GM12892 (cell line): ENCODE measurements around the gene OPRM1.

Experiments
- DNase-seq: peaks from one replicate; pipeline ENCODE4 v3.0.0; 2011; ENCODE audit not compliant: insufficient read length
- FAIRE-seq: peaks from 2 replicates; lab custom pipeline; 2011; peaks lifted over from hg19 to GRCh38; lab: Jason Lieb, UNC
- POLR2A ChIP-seq: IDR thresholded peaks from 2 replicates; pipeline ENCODE4 v1.6.1; 2011; ENCODE audit warnings: low read depth, low read length, control low read depth
- POLR2AphosphoS5 ChIP-seq: IDR thresholded peaks from 2 replicates; pipeline ENCODE4 v1.6.1; 2011; ENCODE audit warnings: low read depth, low read length, control low read depth
- TAF1 ChIP-seq: IDR thresholded peaks from 2 replicates; pipeline ENCODE4 v1.6.1; 2011; ENCODE audit warnings: low read depth, mild to moderate bottlenecking, control low read depth, low read length, borderline replicate concordance

OPRM1 gene

DNA sequence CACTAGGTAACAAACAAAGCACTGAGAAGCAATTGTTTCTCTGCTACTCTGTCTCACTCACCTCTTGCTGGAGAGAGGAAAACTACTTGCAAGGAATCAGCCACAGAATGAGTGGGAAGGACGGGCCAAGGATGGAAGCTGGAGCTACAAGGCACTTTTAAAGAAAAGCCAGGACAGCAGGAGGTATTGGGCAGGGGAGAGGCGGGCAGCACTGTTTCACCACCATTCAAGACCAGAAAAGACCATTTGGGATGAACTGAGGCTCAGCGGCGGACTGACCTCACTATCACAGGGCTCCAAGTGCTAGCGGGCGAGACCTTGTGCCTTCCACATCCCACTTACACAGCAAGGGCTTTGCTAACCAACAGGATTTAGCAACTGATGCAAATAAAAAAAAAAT is 180.2 kb downstream of the OPRM1 start:
- DNase-seq (no peak), FAIRE-seq (no peak)
- no peak for TF ChIP-seq POLR2AphosphoS5
- no peak for TF ChIP-seq POLR2A
- TF ChIP-seq TAF1: no peak

DNA sequence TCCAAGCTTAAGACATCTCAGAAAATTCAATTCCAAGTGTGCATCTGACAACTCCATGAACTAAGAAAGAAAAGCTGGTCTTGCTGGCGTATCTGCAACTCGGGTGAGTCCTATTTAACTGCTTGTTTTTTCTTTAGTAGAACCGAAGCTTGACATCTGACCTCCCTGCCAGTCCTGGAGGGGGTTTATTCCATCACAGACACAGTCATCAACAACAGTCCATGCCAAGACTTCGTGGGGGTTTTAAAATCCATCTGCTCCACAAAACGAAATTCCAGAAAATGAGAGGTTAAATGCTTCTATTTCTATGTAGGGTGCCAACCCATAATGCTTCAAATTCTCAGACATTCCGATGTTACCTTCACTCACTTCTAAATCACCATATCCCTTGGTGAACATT is 183.7 kb downstream of the OPRM1 start:
- TF ChIP-seq POLR2A: no peak
- no peak for TF ChIP-seq TAF1
- no peak for TF ChIP-seq POLR2AphosphoS5
- DNase-seq (no peak), FAIRE-seq (no peak)

DNA sequence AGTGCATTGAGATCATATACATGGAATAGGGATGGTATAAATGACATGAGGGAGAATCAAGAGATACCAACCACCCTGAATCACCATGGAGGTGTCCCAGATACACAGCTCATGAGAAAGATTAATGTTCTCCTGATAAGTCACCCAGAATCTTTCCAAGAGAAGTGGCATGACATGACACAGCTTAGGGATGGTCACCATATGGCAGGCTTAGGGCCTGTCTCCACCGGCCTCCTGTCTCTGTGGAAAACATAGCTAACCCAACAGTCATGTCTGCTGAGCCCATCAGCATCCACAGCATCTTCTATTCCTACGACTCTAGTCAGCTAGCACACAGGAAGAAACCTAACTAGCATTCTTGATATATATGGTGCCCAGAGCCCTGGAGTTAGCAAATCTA is 184.3 kb downstream of the OPRM1 start:
- DNase-seq (no peak), FAIRE-seq (no peak)
- TF ChIP-seq TAF1: no peak
- TF ChIP-seq POLR2AphosphoS5: no peak
- TF ChIP-seq POLR2A: no peak

DNA sequence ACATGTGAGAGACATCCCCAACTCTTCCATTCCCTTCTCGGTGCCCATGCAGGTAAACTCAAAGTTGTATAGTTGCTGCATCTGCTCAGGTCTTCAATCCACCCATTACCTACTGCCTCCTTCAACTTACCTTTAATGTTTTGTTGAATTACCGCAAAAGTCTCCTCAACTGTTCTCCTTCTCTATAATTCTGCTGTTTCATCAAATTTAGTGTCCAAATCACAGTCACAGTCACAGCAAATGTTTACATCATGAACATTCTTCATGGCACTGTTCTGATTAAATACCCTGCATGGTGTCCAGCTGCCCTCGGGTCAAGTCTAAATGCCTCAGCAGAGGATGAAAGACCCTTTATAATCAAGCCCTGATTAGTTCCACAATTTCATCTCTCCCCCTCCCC is 187.4 kb downstream of the OPRM1 start:
- TF ChIP-seq POLR2AphosphoS5 (no peak), POLR2A (no peak), TAF1 (no peak)
- DNase-seq (no peak), FAIRE-seq (no peak)

DNA sequence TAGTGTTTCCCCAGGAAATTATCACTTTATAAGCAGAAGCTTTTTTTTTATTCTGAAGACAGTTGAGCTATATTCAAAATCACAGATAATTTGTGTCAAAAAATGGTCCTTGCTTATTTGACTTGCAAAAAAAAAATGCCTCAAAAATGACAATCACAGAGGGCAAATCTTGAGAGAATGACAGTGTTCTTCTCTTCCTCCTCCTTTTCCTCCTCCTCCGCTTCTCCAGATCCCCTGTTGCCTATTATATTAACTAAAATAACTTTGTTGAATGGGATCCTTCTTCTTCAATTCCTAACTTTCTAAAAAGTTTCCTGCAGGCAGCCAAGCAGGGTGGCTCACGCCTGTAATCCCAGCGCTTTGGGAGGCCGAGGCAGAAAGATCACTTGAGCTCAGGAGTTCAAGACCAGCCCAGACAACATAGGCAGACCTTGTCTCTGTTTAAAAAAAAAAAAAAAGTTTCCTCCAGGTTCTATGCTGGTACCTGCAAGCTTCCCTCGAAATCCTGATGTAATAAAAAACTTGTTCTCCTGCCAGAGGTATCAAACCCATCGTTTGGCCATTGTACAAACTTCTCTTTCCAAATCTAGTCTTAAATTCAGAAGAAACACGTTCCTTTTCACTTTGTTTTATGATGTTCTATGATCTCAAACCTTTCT is 189.0 kb downstream of the OPRM1 start:
- TF ChIP-seq TAF1: no peak
- no peak for TF ChIP-seq POLR2AphosphoS5
- TF ChIP-seq POLR2A: no peak
- DNase-seq: no peak
- FAIRE-seq: no peak

DNA sequence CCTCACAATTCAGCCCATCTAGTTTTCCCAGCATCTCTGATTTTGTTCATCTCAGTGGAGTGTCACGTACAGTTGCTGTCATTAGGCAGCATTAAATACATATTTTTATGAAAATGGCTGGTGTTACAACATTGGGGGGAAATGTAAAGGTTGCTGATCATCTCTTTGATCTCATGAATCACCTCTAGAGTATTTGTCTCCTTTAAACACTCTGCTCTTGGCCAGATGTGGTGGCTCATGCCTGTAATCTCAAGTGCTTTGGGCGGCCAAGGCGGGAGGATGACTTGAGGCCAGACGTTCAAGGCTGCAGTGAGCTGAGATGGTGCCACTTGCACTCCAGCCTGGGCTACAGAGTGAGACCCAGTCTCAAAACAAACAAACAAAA is 189.5 kb downstream of the OPRM1 start:
- no peak for DNase-seq
- no peak for FAIRE-seq

DNA sequence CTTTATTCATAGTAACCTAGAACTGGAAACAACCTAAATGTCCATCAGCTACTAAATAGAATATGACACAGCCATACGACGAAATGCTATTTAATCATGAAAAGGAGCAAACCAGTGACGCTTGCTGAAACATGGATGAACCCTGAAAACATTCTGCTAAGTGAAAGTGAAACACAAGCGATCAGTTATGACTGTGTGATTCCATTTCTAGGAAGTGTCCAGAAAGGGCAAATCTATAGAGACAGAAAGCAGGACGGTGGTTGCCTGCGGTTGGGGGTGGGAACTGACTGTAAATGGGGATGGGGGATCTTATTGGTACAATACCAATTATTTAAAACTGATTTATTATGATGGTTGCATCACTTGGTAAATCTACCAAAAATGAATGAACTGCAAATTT is 190.7 kb downstream of the OPRM1 start:
- no peak for TF ChIP-seq POLR2A
- TF ChIP-seq POLR2AphosphoS5: no peak
- no peak for TF ChIP-seq TAF1
- FAIRE-seq (peak; percentile 63), DNase-seq (no peak)

More for the DNA sequence above, 189.5 kb downstream of the OPRM1 start:
- TF ChIP-seq POLR2AphosphoS5 (no peak), POLR2A (no peak)

DNA sequence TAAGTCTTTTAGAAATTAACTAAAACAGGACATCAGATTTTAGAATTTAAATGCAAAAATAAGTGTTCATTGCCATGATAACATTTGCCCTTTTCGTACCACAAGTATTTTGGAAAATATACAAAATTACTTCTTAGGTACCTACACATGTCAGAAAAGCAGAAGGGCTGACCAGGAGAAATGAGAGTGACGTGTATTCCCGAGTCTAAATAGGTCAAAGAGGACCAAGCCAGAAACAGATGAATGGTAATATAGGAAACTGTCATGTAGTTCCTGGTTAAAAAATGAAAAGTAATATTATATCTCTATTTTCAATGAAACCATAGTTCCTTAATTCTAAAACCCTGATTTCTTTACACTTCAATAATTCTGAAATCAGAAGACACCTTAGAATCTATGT is 191.4 kb downstream of the OPRM1 start:
- FAIRE-seq: no peak
- TF ChIP-seq TAF1: no peak
- no peak for TF ChIP-seq POLR2A
- no peak for TF ChIP-seq POLR2AphosphoS5
- no peak for DNase-seq

DNA sequence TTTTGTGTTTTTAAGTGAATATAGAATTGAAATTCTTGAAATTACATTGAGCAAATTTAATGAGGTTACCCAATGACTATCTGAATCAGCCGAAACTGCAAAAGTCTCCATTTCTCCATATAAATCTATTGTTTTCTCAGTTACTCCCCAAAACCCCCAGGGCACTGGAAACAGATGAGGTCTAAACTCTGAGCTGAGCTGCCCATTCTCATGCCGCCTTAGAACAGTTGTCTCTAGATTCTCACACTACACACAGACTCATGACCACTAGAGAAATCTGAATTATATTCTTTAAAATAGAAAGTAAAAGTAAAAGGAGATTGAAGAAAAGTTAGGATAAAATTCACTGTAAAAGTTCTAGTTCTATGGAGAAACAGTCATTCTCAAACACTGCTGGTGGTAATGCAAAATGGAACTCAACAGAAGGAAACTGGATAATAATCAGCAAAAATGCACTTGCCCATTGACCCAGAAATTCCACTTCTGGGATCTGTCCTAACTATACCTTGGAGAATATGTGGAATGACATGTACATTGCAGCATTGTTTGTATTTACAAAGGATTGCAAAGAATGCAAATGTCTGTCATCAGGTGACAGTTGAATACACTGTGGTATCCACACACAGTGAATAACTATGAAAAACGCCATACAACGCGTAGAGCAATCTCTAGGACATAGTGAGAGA is 192.0 kb downstream of the OPRM1 start:
- no peak for TF ChIP-seq POLR2AphosphoS5
- TF ChIP-seq POLR2A: no peak
- no peak for TF ChIP-seq TAF1
- DNase-seq (no peak), FAIRE-seq (no peak)

DNA sequence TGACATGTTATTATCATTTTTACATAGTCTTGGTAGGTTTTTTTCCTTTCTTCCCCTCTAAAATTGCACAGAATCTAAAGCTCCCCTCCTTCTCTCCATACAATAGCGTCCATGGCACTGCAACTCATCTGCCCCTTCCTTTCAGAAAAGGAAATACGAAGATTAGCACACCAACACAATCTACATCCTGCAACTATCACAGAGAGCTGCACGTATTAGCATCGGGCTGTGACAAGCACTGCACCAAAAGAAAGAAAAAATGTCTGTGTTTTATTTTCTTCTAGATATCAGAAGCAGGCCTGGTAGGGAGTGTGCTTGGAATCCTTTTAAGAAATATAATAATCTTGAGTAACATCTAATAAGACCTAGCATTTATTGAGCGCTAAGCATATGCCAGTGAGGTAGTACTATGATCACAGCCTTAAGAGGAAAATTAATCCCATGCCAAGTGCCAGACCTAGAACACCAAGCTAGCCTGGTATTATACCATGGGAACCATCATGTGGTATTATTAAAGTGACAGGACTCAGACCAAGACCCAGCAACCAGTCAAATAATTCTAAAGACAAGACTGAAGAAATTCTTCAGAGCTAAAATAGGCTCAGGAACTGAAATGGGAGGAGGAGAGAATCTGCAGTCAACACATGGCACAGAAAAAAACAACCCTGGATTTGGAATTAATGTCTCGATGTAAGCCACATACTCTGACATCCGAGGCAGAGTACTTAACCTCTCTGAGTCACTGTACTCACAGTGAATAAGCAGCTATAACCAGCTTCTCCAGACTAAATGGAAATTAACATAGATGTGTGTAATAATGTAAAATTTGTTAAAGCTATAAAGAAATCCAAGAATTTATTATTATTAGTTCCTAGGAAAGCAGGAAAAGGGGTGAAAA is 193.2 kb downstream of the OPRM1 start:
- FAIRE-seq (no peak), DNase-seq (no peak)
- TF ChIP-seq POLR2AphosphoS5 (no peak), POLR2A (no peak), TAF1 (no peak)

DNA sequence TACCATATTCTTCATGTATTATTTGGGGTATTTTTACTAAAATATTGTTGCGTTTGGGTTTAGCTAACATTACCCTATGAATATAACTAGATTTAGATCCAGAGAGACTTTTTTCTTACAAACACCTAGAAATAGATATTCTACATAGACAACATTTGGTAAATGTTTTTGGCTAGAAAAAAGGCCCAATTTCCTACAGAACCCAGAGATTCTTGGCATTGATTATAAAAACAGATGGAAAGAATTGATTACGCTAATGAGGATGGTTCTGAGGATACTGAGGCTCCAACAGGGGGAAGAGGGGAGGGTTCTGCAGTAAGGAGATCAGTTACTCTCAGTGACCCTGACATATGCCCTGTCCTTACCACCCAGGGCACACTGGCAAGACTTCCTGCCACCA is 194.3 kb downstream of the OPRM1 start:
- DNase-seq: no peak
- no peak for FAIRE-seq
- no peak for TF ChIP-seq POLR2A
- no peak for TF ChIP-seq POLR2AphosphoS5
- TF ChIP-seq TAF1: no peak
